NCI-H345 (cell line): ENCODE measurements around the gene ZSCAN12.
A peak's percentile ranks its signal among the peaks of the same experiment; 100 is the strongest.
"Not testable (repeated sequence)": the region's sequence is repeated elsewhere in the genome, so short reads cannot be mapped to it uniquely, and the experiment has no call there.

ENCODE experiments used
- DNase-seq: peaks from one replicate; lab custom pipeline; 2025; lab: John Stamatoyannopoulos, UW

ZSCAN12 gene

GRCh38 chr6:28393912-28394662 lies 5.5 kb downstream of the ZSCAN12 start:
- DNase-seq, result no peak

- no peak for DNase-seq
These were observed 8.9 kb downstream of the ZSCAN12 start for GRCh38 chr6:28390688-28391087.

- no peak for DNase-seq
These were observed 15.4 kb downstream of the ZSCAN12 start for GRCh38 chr6:28384143-28384533.

GRCh38 chr6:28383235-28384142 lies 16.1 kb downstream of the ZSCAN12 start:
- DNase-seq, result peak; percentile 37

- DNase-seq, result no peak
These were observed 19.2 kb downstream of the ZSCAN12 start for GRCh38 chr6:28380381-28380780.

- DNase-seq, result no peak
These were observed 20.9 kb downstream of the ZSCAN12 start for GRCh38 chr6:28378644-28379043.

DNA sequence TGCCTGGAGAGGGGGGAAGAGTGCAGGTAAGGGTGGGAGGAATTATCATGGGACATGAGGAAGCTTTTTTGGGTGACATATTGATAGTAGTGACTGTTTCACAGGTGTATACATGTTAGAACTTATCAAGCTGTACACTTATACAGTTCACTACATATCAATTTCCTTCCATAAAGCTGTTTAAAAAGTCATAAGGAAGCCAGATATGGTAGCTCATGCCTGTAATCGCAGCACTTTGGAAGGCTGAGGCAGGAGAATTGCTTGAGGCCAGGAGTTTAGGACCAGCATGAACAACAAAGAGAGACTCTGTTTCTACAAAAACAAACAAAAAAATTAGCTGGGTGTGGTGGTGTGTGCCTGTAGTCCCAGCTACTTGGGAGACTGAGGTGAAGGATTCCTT lies 21.7 kb downstream of the ZSCAN12 start:
- no peak for DNase-seq

GRCh38 chr6:28373925-28374324 lies 25.6 kb downstream of the ZSCAN12 start:
- no peak for DNase-seq

GRCh38 chr6:28371706-28372451 lies 27.7 kb downstream of the ZSCAN12 start:
- no peak for DNase-seq

- no peak for DNase-seq
These were observed 28.3 kb downstream of the ZSCAN12 start for GRCh38 chr6:28371280-28371679.

- DNase-seq, result no peak
These were observed 29.1 kb downstream of the ZSCAN12 start for GRCh38 chr6:28370440-28370839.

DNA sequence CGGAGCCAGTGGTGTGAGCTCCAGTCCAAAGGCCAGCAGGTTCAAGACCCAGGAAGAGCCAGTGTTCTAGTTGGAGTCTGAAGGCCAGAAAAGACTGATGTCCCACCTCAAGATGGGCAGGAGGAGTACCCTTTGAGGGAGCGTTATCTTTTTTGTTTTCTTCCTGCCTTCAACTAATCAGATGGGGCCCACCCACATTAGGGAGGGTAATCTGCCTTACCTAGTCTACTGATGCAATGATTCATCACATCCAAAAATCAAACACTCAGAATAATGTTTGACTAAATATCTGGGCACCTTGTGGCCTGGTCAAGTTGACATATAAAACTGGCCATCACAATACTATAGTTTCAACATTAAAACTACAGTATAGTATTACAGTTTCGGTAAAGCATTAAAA lies 30.1 kb downstream of the ZSCAN12 start:
- DNase-seq, result no peak

DNA sequence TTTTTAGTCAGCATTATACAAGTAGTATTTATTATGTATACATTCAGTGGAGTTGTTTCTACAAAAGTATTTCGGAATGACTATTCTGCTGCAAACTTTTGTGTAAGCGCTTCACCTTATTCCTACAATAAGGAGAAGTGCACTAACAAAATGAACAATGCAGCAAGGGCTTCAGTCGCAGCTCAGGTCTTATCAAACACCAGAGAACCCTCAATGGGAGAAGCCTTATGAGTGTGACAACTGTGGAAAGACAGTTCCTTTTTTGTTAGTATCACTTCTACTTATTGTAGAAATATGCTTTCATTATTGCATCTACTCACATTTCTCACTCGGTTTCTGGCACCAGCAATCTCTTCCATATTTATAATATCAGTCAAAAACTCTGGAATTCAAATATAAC lies 31.0 kb downstream of the ZSCAN12 start:
- DNase-seq, result no peak

GRCh38 chr6:28365590-28365989 lies 34.0 kb downstream of the ZSCAN12 start:
- DNase-seq, result not testable (repeated sequence)

- DNase-seq, result no peak
These were observed 38.6 kb downstream of the ZSCAN12 start for GRCh38 chr6:28360961-28361360.

DNA sequence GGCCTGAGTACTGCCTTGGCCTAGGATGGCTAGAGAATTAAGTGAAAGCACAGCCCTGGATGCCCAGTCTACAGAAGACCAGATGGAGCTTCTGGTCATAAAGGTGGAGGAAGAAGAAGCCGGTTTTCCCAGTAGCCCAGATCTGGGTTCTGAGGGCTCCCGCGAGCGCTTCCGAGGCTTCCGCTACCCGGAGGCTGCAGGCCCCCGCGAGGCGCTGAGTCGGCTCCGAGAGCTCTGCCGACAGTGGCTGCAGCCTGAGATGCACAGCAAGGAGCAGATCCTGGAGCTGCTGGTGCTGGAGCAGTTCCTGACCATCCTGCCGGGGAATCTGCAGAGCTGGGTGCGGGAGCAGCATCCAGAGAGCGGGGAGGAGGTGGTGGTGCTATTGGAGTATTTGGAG lies 40.0 kb downstream of the ZSCAN12 start:
- DNase-seq, result not testable (repeated sequence)

GRCh38 chr6:28357036-28357435 lies 42.5 kb downstream of the ZSCAN12 start:
- no peak for DNase-seq

- DNase-seq, result no peak
These were observed 42.9 kb downstream of the ZSCAN12 start for GRCh38 chr6:28356666-28357020.

GRCh38 chr6:28355743-28356665 lies 43.5 kb downstream of the ZSCAN12 start:
- DNase-seq, result peak; percentile 86

- no peak for DNase-seq
These were observed 44.6 kb downstream of the ZSCAN12 start for GRCh38 chr6:28354688-28355554.
